ENCODE results near the gene PPP1R14C. TPM values are rescaled to one million over a fixed set of nuclear protein-coding genes. Genes with fewer than 3 reads are reported as not detected.

PPP1R14C gene
- total and polyA plus RNA-seq, 2 experiments from 2014 or later: 1.1 to 1.4 TPM

- no peaks in the 10 kb centered on the region for H3F3A ChIP-seq (replicated peaks; ENCODE audit: low read depth)
- H3K36me3 Mint-ChIP-seq (ENCODE audit: low read depth): no peaks in the 10 kb centered on the region
- H3K4me1 Mint-ChIP-seq: peaks cover 6% of the 10 kb centered on the region; the same call in 2 of the 3 replicates
- no peak overlapping the region for H3K27ac ChIP-seq (ENCODE audit: low read depth)
- H3K27me3 ChIP-seq (ENCODE audit: insufficient read depth): no peaks in the 10 kb centered on the region
- no peaks in the 10 kb centered on the region for H3K79me2 ChIP-seq (replicated peaks; ENCODE audit: insufficient read depth)
- no peak for ATAC-seq
- no peak overlapping the region for H3K27ac Mint-ChIP-seq
- no peak for TF ChIP-seq ZNF114 (CRISPR knock-in tag; IDR thresholded peaks at IDR 0.05)
- no peak for TF ChIP-seq NANOG (IDR thresholded peaks at IDR 0.05; ENCODE audit: borderline replicate concordance)
- no peak for TF ChIP-seq EZH2 (IDR thresholded peaks at IDR 0.05; ENCODE audit: low read depth, unreplicated experiment)
- TF ChIP-seq EZH2phosphoT487 (IDR thresholded peaks at IDR 0.05; ENCODE audit: unreplicated experiment): no peak
- TF ChIP-seq ZNF462 (CRISPR knock-in tag; IDR thresholded peaks at IDR 0.05): no peak
- no peak for TF ChIP-seq JUNB (IDR thresholded peaks at IDR 0.05; ENCODE audit: unreplicated experiment)
- no peak for TF ChIP-seq CTCF (conservative IDR thresholded peaks at IDR 0.05; ENCODE audit: low read depth in 2 of 2)
- TF ChIP-seq REST (IDR thresholded peaks at IDR 0.05; ENCODE audit: unreplicated experiment): no peak
- TF ChIP-seq CREB1 (CRISPR knock-in tag; IDR thresholded peaks at IDR 0.05; ENCODE audit: low read depth): no peak
- no peak for TF ChIP-seq ETS1 (IDR thresholded peaks at IDR 0.05)
- no peak for TF ChIP-seq STAT1 (IDR thresholded peaks at IDR 0.05; ENCODE audit: unreplicated experiment)
- no peak for TF ChIP-seq ZNF331 (CRISPR knock-in tag; IDR thresholded peaks at IDR 0.05; ENCODE audit: low read depth)
- TF ChIP-seq POLR2AphosphoS5 (IDR thresholded peaks at IDR 0.05; ENCODE audit: low read depth): no peak
- H3K4me3 ChIP-seq: no peak overlapping the region
- no peaks in the 10 kb centered on the region for H4K20me1 ChIP-seq (replicated peaks; ENCODE audit: insufficient read depth)
- no peaks in the 10 kb centered on the region for H3K9me2 ChIP-seq (ENCODE audit: insufficient read depth)
- H3K36me3 ChIP-seq (ENCODE audit: insufficient read depth): no peaks in the 10 kb centered on the region
- H2AFZ ChIP-seq: no peak overlapping the region
- peaks cover 5% of the 10 kb centered on the region for H3K27me3 Mint-ChIP-seq (ENCODE audit: insufficient read depth, low read depth, poor library complexity)
- no peaks in the 10 kb centered on the region for H3K4me1 ChIP-seq (ENCODE audit: insufficient read depth)
- no peak overlapping the region for H3K4me2 ChIP-seq
- DNase-seq (ENCODE audit: low spot score): no peak
- H3K9me3 Mint-ChIP-seq: no peaks in the 10 kb centered on the region
- H3K4me3 Mint-ChIP-seq: no peak overlapping the region
Measured at GRCh38 chr6:150198532-150198931, 55.7 kb downstream of the PPP1R14C start.
